Smooth muscle cell (in vitro differentiated cells): ENCODE measurements around the gene ARID5B. TPM values are rescaled to one million over a fixed set of nuclear protein-coding genes. Genes with fewer than 3 reads are reported as not detected.

ENCODE experiments used
- DNase-seq: peaks from one replicate; lab custom pipeline; 2025; ENCODE audit not compliant: unreplicated experiment; lab: John Stamatoyannopoulos, UW
- H2AFZ ChIP-seq: fragments of 200-600 bp; sonication (generic); 2 replicates; pipeline ENCODE4 v1.6.0; 2016; ENCODE audit warnings: antibody characterized with exemption, low read depth, mild to moderate bottlenecking
- H3F3A ChIP-seq: fragments of 200-600 bp; sonication (generic); 2 replicates; pipeline ENCODE4 v1.6.0; 2017; ENCODE audit warnings: antibody characterized with exemption, low read depth
- H3K27ac ChIP-seq: fragments of 200-600 bp; sonication (generic); 2 replicates; pipeline ENCODE4 v1.5.1; 2016; ENCODE audit warnings: low read depth, mild to moderate bottlenecking
- H3K27me3 ChIP-seq: fragments of 200-600 bp; sonication (generic); 2 replicates; pipeline ENCODE4 v1.6.1; 2016; ENCODE audit warnings: low read depth, mild to moderate bottlenecking
- H3K36me3 ChIP-seq: fragments of 200-600 bp; sonication (generic); 2 replicates; pipeline ENCODE4 v1.5.1; 2016; ENCODE audit warnings: low read depth
- H3K4me1 ChIP-seq: fragments of 200-600 bp; sonication (generic); 2 replicates; pipeline ENCODE4 v1.5.1; 2016; ENCODE audit warnings: low read depth
- H3K4me2 ChIP-seq: fragments of 200-600 bp; sonication (generic); 2 replicates; pipeline ENCODE4 v1.6.0; 2016; ENCODE audit warnings: mild to moderate bottlenecking
- H3K4me3 ChIP-seq: fragments of 200-600 bp; sonication (generic); 2 replicates; pipeline ENCODE4 v1.5.1; 2016; ENCODE audit warnings: mild to moderate bottlenecking
- H3K79me2 ChIP-seq: fragments of 200-600 bp; sonication (generic); 2 replicates; pipeline ENCODE4 v1.6.0; 2016; ENCODE audit warnings: low read depth, mild to moderate bottlenecking
- H3K9ac ChIP-seq: fragments of 200-600 bp; sonication (generic); 2 replicates; pipeline ENCODE4 v1.6.0; 2016; ENCODE audit warnings: low read depth
- H3K9me3 ChIP-seq: fragments of 200-600 bp; sonication (generic); replicated peaks from 2 replicates; pipeline ENCODE4 v1.5.1; 2016; ENCODE audit warnings: low read depth
- H4K20me1 ChIP-seq: fragments of 200-600 bp; sonication (generic); 2 replicates; pipeline ENCODE4 v1.6.0; 2016; ENCODE audit warnings: low read depth
- WGBS: methylation state at CpG from one replicate; pipeline ENCODE4 v1.1.7; 2016; ENCODE audit warnings: low lambda C conversion rate; 5-methylcytosine and 5-hydroxymethylcytosine counted together
- polyA plus RNA-seq: library from polyadenylated mRNA; unstranded; fragments of >200 nt; fragmentation: Nextera tagmentation; extraction: Ambion mirVana; gene quantifications from 2 replicates; pipeline ENCODE4 v1.2.1, GENCODE V29; 2016
- total RNA-seq: library from RNA; depleted of rRNA; stranded (reverse); fragments of >200 nt; gene quantifications from 2 replicates; pipeline ENCODE4 v1.2.3, GENCODE V29; 2014
- TF ChIP-seq, protein P1 (sequence below): fragments of 200-600 bp; sonication (generic); IDR thresholded peaks from 2 replicates; pipeline ENCODE4 v1.5.1; 2017; ENCODE audit warnings: borderline replicate concordance, mild to moderate bottlenecking, antibody characterized with exemption; ENCODE audit not compliant: insufficient read depth, poor library complexity, severe bottlenecking

The ARID5B gene
- total and polyA plus RNA-seq, 2 experiments from 2014 or later = 49.0 to 67.6 TPM

DNA sequence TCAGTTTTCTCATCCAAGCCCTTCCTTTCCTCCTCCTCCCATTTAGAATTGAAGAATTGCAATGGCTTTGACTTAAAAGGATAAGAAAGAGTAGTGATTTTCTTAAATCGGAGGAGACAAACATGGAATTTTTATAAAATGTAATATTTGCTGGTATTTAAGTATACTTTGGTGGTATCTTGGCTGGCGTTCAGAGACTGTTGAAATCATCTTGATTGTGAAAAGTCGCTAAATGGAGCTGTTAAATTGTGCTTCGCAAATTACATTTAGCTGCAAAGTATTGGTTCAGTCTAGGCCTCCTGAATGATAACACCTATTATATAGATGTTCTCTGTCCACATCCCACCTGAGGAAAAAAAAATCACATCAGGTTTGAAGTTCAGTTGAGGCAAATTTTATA lies 81.8 kb downstream of the ARID5B start:
- H3K9ac ChIP-seq = no peak overlapping the region
- no peaks in the 10 kb centered on the region for H3K4me1 ChIP-seq
- no peaks in the 10 kb centered on the region for H3K27me3 ChIP-seq
- H4K20me1 ChIP-seq = peaks cover 80% of the 10 kb centered on the region
- H2AFZ ChIP-seq = no peak overlapping the region
- H3F3A ChIP-seq = peaks cover 4% of the 10 kb centered on the region
- no peak overlapping the region for H3K4me2 ChIP-seq
- H3K4me3 ChIP-seq = no peak overlapping the region
- no peaks in the 10 kb centered on the region for H3K9me3 ChIP-seq
- DNase-seq = no peak
- H3K27ac ChIP-seq = no peak overlapping the region
- TF ChIP-seq, protein P1, sequence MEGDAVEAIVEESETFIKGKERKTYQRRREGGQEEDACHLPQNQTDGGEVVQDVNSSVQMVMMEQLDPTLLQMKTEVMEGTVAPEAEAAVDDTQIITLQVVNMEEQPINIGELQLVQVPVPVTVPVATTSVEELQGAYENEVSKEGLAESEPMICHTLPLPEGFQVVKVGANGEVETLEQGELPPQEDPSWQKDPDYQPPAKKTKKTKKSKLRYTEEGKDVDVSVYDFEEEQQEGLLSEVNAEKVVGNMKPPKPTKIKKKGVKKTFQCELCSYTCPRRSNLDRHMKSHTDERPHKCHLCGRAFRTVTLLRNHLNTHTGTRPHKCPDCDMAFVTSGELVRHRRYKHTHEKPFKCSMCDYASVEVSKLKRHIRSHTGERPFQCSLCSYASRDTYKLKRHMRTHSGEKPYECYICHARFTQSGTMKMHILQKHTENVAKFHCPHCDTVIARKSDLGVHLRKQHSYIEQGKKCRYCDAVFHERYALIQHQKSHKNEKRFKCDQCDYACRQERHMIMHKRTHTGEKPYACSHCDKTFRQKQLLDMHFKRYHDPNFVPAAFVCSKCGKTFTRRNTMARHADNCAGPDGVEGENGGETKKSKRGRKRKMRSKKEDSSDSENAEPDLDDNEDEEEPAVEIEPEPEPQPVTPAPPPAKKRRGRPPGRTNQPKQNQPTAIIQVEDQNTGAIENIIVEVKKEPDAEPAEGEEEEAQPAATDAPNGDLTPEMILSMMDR = no peak
- 89% methylated on average over 4 of the region's 4 CpGs for WGBS
- peaks cover 74% of the 10 kb centered on the region for H3K79me2 ChIP-seq
- no peaks in the 10 kb centered on the region for H3K36me3 ChIP-seq

DNA sequence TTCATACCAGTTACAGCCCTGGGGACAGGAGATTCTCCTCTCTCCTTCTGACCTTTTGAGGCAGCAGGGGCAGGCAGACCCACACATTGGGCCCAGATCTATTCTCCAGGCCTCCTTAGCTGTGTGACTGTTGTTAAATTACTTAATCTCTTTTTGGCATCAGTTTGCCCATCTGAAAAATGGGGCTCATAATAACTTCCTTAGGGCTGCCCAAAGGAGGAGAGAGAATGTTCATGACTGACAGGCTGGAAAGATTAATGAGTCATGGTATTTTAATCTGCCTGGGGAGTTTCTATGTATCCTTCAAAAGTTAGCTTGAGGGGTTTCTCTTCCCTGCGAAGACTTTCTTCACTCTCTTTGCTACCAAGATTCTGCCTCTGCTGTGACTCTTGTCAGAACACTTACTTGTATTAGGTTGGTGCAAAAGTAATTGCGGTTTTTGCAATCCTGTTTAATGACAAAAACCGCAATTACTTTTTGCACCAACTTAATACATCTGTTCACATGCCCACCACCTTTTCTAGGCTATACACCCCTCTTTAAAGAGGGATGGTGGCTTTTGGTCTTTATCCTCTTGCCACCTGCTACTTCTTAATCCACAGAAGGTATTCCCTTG lies 83.4 kb downstream of the ARID5B start:
- 93% methylated on average over 3 of the region's 3 CpGs for WGBS
- Histone ChIP-seq H3F3A (peaks cover 4% of the 10 kb centered on the region), H3K4me2 (no peak overlapping the region), H3K4me1 (no peaks in the 10 kb centered on the region), H3K27ac (no peak overlapping the region), H3K9ac (no peak overlapping the region), H3K79me2 (peaks cover 77% of the 10 kb centered on the region), H3K9me3 (no peaks in the 10 kb centered on the region), H3K36me3 (no peaks in the 10 kb centered on the region), H3K27me3 (no peaks in the 10 kb centered on the region), H4K20me1 (peaks cover 71% of the 10 kb centered on the region), H2AFZ (no peak overlapping the region), H3K4me3 (no peak overlapping the region)
- DNase-seq = no peak
- TF ChIP-seq, protein P1 = no peak

DNA sequence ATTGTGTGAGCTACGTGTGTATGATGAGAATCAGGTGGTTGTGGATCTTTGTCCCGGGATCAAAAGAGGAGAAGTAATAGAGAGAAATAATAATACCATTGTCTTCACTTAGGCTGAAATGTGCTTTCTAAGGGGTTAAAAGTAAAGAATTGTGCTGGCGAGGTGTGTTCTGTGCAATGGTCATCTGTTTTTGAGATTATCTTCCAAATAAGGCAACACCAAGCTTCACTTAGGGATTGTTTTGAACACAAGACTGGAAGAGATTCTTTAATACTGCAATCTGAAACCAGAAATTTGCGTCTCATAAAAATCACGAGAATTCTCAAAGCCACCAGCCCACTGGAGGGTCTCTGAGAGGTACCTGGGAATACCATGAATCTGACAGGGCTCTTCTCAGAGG lies 84.2 kb downstream of the ARID5B start:
- Histone ChIP-seq H3K27ac (no peak overlapping the region), H3K4me3 (no peak overlapping the region), H3K4me2 (no peak overlapping the region), H3K9ac (no peak overlapping the region), H3K36me3 (no peaks in the 10 kb centered on the region), H3K27me3 (no peaks in the 10 kb centered on the region), H3K9me3 (no peaks in the 10 kb centered on the region), H4K20me1 (peaks cover 63% of the 10 kb centered on the region), H2AFZ (no peak overlapping the region), H3K79me2 (peaks cover 69% of the 10 kb centered on the region), H3K4me1 (no peaks in the 10 kb centered on the region), H3F3A (peaks cover 4% of the 10 kb centered on the region)
- TF ChIP-seq, protein P1 = no peak
- DNase-seq = no peak
- 93% methylated on average over 5 of the region's 5 CpGs for WGBS

DNA sequence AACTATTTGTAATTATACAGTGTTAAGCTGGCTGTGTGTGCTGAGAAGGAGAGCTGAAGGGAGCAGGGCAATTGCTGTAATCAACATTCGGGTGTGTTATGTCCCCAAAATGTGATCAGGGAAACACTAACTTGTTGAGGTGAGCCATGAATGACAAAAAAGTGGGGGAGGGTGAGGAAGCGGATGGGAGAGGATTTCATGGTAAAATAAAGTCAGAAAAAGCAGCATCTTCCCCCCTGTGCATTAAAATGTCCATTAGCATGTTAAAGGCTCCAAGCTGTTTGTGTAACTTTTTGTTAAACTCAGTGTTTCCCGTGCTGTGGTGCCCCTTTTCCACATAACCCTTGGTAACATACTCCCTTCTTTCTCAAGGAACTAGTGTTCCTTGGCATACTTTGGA lies 84.9 kb downstream of the ARID5B start:
- peaks cover 68% of the 10 kb centered on the region for H3K79me2 ChIP-seq
- H3K9ac ChIP-seq = no peak overlapping the region
- H3K36me3 ChIP-seq = no peaks in the 10 kb centered on the region
- no peak overlapping the region for H3K4me3 ChIP-seq
- no peak overlapping the region for H3K27ac ChIP-seq
- no peaks in the 10 kb centered on the region for H3K27me3 ChIP-seq
- H3K4me2 ChIP-seq = no peak overlapping the region
- H3K4me1 ChIP-seq = no peaks in the 10 kb centered on the region
- no peak for DNase-seq
- no peak overlapping the region for H2AFZ ChIP-seq
- peaks cover 57% of the 10 kb centered on the region for H4K20me1 ChIP-seq
- H3F3A ChIP-seq = peaks cover 4% of the 10 kb centered on the region
- TF ChIP-seq, protein P1 = no peak
- no peaks in the 10 kb centered on the region for H3K9me3 ChIP-seq
- 57% methylated on average over 3 of the region's 3 CpGs for WGBS
